Esophagus muscularis mucosa (tissue), 4 donors: Measurements from ENCODE around the gene DPF1.

Experiments used
- CTCF ChIP-seq, 3 experiments: fragments of 200-600 bp in 2 of 3; fragments of 450-650 bp in 1 of 3; sonication (generic) in 2 of 3; IDR thresholded peaks; one replicate each; pipeline ENCODE4 v1.5.1; 2017 to 2019; ENCODE audit warnings: antibody characterized with exemption in 3 of 3, mild to moderate bottlenecking in 2 of 3, moderate library complexity in 1 of 3
- EP300 ChIP-seq: sonication (generic); formaldehyde crosslinking; IDR thresholded peaks from one replicate; pipeline ENCODE4 v1.6.1; 2017; ENCODE audit warnings: antibody characterized with exemption
- POLR2A ChIP-seq: fragments of 450-650 bp; IDR thresholded peaks from one replicate; pipeline ENCODE4 v1.6.1; 2017; ENCODE audit warnings: antibody characterized with exemption, moderate library complexity, mild to moderate bottlenecking, low read depth
- POLR2AphosphoS5 ChIP-seq, 2 donors: sonication (generic); formaldehyde crosslinking; IDR thresholded peaks; one replicate each; pipeline ENCODE4 v1.6.1; 2017; ENCODE audit warnings: antibody characterized with exemption in 2 of 2

- no peak for TF ChIP-seq POLR2AphosphoS5 (IDR thresholded peaks at IDR 0.05)
- no peak for TF ChIP-seq CTCF (IDR thresholded peaks at IDR 0.05)
- TF ChIP-seq POLR2A, result no peak
- TF ChIP-seq EP300, result no peak
Measured at GRCh38 chr19:38182536-38183210, 41.3 kb downstream of the DPF1 start.
